ENCODE measurements around the gene CLSTN2. TPM values are rescaled to one million over a fixed set of nuclear protein-coding genes. Genes with fewer than 3 reads are reported as not detected.

Gene CLSTN2
- total and polyA plus RNA-seq, 2 of the 4 experiments (the other 2 are of a cell fraction), result under 0.01 to 0.07 TPM

- no peak overlapping the region for H3K18ac ChIP-seq (ENCODE audit: low read depth, low read length)
- H4K5ac ChIP-seq (ENCODE audit: low read depth, low read length), result no peak overlapping the region
- H3K4me2 ChIP-seq (ENCODE audit: low read depth, low read length), result no peak overlapping the region
- no peak for TF ChIP-seq RCOR1 (IDR thresholded peaks at IDR 0.05; ENCODE audit: insufficient replicate concordance, low read length)
- TF ChIP-seq MAFK (IDR thresholded peaks at IDR 0.05; ENCODE audit: low read depth, low read length), result no peak
- TF ChIP-seq MAZ (IDR thresholded peaks at IDR 0.05; ENCODE audit: borderline replicate concordance, low read depth, low read length), result no peak
- TF ChIP-seq RAD21 (IDR thresholded peaks at IDR 0.05; ENCODE audit: low read length), result no peak
- TF ChIP-seq POLR2A (IDR thresholded peaks at IDR 0.05; ENCODE audit: low read depth, low read length), result no peak
- TF ChIP-seq MXI1 (IDR thresholded peaks at IDR 0.05; ENCODE audit: borderline replicate concordance, low read depth, low read length), result no peak
- H2BK15ac ChIP-seq (ENCODE audit: low read depth, low read length), result no peak overlapping the region
- H4K91ac ChIP-seq (ENCODE audit: insufficient read depth, low read depth, low read length), result no peak overlapping the region
- dilution Hi-C loops (cut with HindIII; ENCODE audit: low sequenced_read_pairs, unreplicated experiment) (no loop called here), intact Hi-C loops (cut with micrococcal nuclease) (no loop called here), in situ Hi-C loops (cut with MboI; ENCODE audit: low sequenced_read_pairs) (no loop called here)
- H3K56ac ChIP-seq (ENCODE audit: extremely low read depth, insufficient read depth, low read length), result no peak overlapping the region
- no peak overlapping the region for H3K14ac ChIP-seq (replicated peaks; ENCODE audit: low read depth, low read length)
- peaks cover 2% of the 10 kb centered on the region for H3K9me3 ChIP-seq (ENCODE audit: control insufficient read depth, insufficient read depth, low read length)
- no peak overlapping the region for H2AK5ac ChIP-seq (ENCODE audit: low read depth, low read length)
- H3K27ac ChIP-seq (ENCODE audit: insufficient read depth, low read length), result no peak overlapping the region
- H2AK9ac ChIP-seq (replicated peaks; ENCODE audit: low read depth, low read length, poor library complexity), result no peak overlapping the region
- no peaks in the 10 kb centered on the region for H3K79me1 ChIP-seq (ENCODE audit: low read depth in 1 of 2, low read length in 2 of 2)
- POLR2A ChIA-PET (ENCODE audit: unreplicated experiment), result no interaction called here
- no peak overlapping the region for H3K4ac ChIP-seq (ENCODE audit: low read depth, low read length)
- BruUV-seq (replicated peaks), result no TSS peak
- ATAC-seq (ENCODE audit: low read depth) (no peak), DNase-seq (no peak)
- H2BK5ac ChIP-seq (ENCODE audit: low read depth, low read length, poor library complexity, severe bottlenecking), result no peak overlapping the region
- H2AFZ ChIP-seq (replicated peaks; ENCODE audit: low read length, poor library complexity), result no peak overlapping the region
- CTCF ChIA-PET, result no interaction called here
- no peaks in the 10 kb centered on the region for H3K27me3 ChIP-seq (ENCODE audit: control insufficient read depth, insufficient read depth, low read length)
- no peaks in the 10 kb centered on the region for H4K20me1 ChIP-seq (ENCODE audit: insufficient read depth, low read length)
- no peak overlapping the region for H3K4me3 ChIP-seq (ENCODE audit: insufficient read depth, low read depth, low read length)
- no peak overlapping the region for H2BK120ac ChIP-seq (ENCODE audit: low read depth, low read length)
- H3K9ac ChIP-seq (ENCODE audit: low read depth, low read length), result no peak overlapping the region
- no peak overlapping the region for H2BK20ac ChIP-seq (ENCODE audit: low read depth, low read length)
- H3K36me3 ChIP-seq (ENCODE audit: control insufficient read depth, insufficient read depth, low read length), result no peaks in the 10 kb centered on the region
- WGBS, 2 experiments (ENCODE audit: extremely low coverage in 2 of 2, insufficient read length in 1 of 2), result no CpG with 5 or more reads among the region's 3 CpGs
- H3K9me1 ChIP-seq (ENCODE audit: insufficient read depth, low read length), result no peaks in the 10 kb centered on the region
- no peaks in the 10 kb centered on the region for H3K4me1 ChIP-seq (ENCODE audit: control insufficient read depth, insufficient read depth, low read length)
- no peak overlapping the region for H3K23ac ChIP-seq (ENCODE audit: low read depth, low read length)
- no peak overlapping the region for H4K8ac ChIP-seq (ENCODE audit: low read depth in 2 of 2, low read length in 2 of 2)
Observed at GRCh38 chr3:140088058-140088457, 153.1 kb downstream of the CLSTN2 start.

All from IMR-90 (cell line).